Smooth muscle cell (in vitro differentiated cells): ENCODE measurements around the gene SPRR2A. TPM values are rescaled to one million over a fixed set of nuclear protein-coding genes. Genes with fewer than 3 reads are reported as not detected.
"Not testable (repeated sequence)": the region's sequence is repeated elsewhere in the genome, so short reads cannot be mapped to it uniquely, and the experiment has no call there.

Experiments
- DNase-seq: peaks from one replicate; lab custom pipeline; 2025; ENCODE audit not compliant: unreplicated experiment; lab: John Stamatoyannopoulos, UW
- H2AFZ ChIP-seq: fragments of 200-600 bp; sonication (generic); 2 replicates; pipeline ENCODE4 v1.6.0; 2016; ENCODE audit warnings: antibody characterized with exemption, low read depth, mild to moderate bottlenecking
- H3F3A ChIP-seq: fragments of 200-600 bp; sonication (generic); 2 replicates; pipeline ENCODE4 v1.6.0; 2017; ENCODE audit warnings: antibody characterized with exemption, low read depth
- H3K27ac ChIP-seq: fragments of 200-600 bp; sonication (generic); 2 replicates; pipeline ENCODE4 v1.5.1; 2016; ENCODE audit warnings: low read depth, mild to moderate bottlenecking
- H3K27me3 ChIP-seq: fragments of 200-600 bp; sonication (generic); 2 replicates; pipeline ENCODE4 v1.6.1; 2016; ENCODE audit warnings: low read depth, mild to moderate bottlenecking
- H3K36me3 ChIP-seq: fragments of 200-600 bp; sonication (generic); 2 replicates; pipeline ENCODE4 v1.5.1; 2016; ENCODE audit warnings: low read depth
- H3K4me1 ChIP-seq: fragments of 200-600 bp; sonication (generic); 2 replicates; pipeline ENCODE4 v1.5.1; 2016; ENCODE audit warnings: low read depth
- H3K4me2 ChIP-seq: fragments of 200-600 bp; sonication (generic); 2 replicates; pipeline ENCODE4 v1.6.0; 2016; ENCODE audit warnings: mild to moderate bottlenecking
- H3K4me3 ChIP-seq: fragments of 200-600 bp; sonication (generic); 2 replicates; pipeline ENCODE4 v1.5.1; 2016; ENCODE audit warnings: mild to moderate bottlenecking
- H3K79me2 ChIP-seq: fragments of 200-600 bp; sonication (generic); 2 replicates; pipeline ENCODE4 v1.6.0; 2016; ENCODE audit warnings: low read depth, mild to moderate bottlenecking
- H3K9ac ChIP-seq: fragments of 200-600 bp; sonication (generic); 2 replicates; pipeline ENCODE4 v1.6.0; 2016; ENCODE audit warnings: low read depth
- H3K9me3 ChIP-seq: fragments of 200-600 bp; sonication (generic); replicated peaks from 2 replicates; pipeline ENCODE4 v1.5.1; 2016; ENCODE audit warnings: low read depth
- H4K20me1 ChIP-seq: fragments of 200-600 bp; sonication (generic); 2 replicates; pipeline ENCODE4 v1.6.0; 2016; ENCODE audit warnings: low read depth
- CTCF ChIP-seq: fragments of 200-600 bp; sonication (generic); IDR thresholded peaks from 2 replicates; pipeline ENCODE4 v1.5.1; 2017; ENCODE audit warnings: borderline replicate concordance, mild to moderate bottlenecking, antibody characterized with exemption; ENCODE audit not compliant: insufficient read depth, poor library complexity, severe bottlenecking
- WGBS: methylation state at CpG from one replicate; pipeline ENCODE4 v1.1.7; 2016; ENCODE audit warnings: low lambda C conversion rate; 5-methylcytosine and 5-hydroxymethylcytosine counted together
- polyA plus RNA-seq: library from polyadenylated mRNA; unstranded; fragments of >200 nt; fragmentation: Nextera tagmentation; extraction: Ambion mirVana; gene quantifications from 2 replicates; pipeline ENCODE4 v1.2.1, GENCODE V29; 2016
- small RNA-seq: library from RNA; depleted of rRNA; stranded (forward); fragments of <200 nt; gene quantifications from one replicate; pipeline ENCODE3, GENCODE V24; 2014
- total RNA-seq: library from RNA; depleted of rRNA; stranded (reverse); fragments of >200 nt; gene quantifications from 2 replicates; pipeline ENCODE4 v1.2.3, GENCODE V29; 2014

Gene SPRR2A
- total and polyA plus RNA-seq, 2 experiments from 2014 or later, result 1.5 TPM; not detected in 1

GRCh38 chr1:153023109-153023508, 34.2 kb downstream of the SPRR2A start:
- H3K4me3 ChIP-seq, result no peak overlapping the region
- no peak overlapping the region for H3K27ac ChIP-seq
- no peaks in the 10 kb centered on the region for H3K9me3 ChIP-seq
- no peak for TF ChIP-seq CTCF
- no peak overlapping the region for H2AFZ ChIP-seq
- H3F3A ChIP-seq, result no peaks in the 10 kb centered on the region
- 72% methylated on average over 7 of the region's 7 CpGs for WGBS
- no peaks in the 10 kb centered on the region for H3K4me1 ChIP-seq
- no peaks in the 10 kb centered on the region for H3K79me2 ChIP-seq
- no peak overlapping the region for H3K4me2 ChIP-seq
- H3K27me3 ChIP-seq, result no peaks in the 10 kb centered on the region
- no peaks in the 10 kb centered on the region for H4K20me1 ChIP-seq
- H3K36me3 ChIP-seq, result no peaks in the 10 kb centered on the region
- no peak for DNase-seq
- H3K9ac ChIP-seq, result no peak overlapping the region

DNA sequence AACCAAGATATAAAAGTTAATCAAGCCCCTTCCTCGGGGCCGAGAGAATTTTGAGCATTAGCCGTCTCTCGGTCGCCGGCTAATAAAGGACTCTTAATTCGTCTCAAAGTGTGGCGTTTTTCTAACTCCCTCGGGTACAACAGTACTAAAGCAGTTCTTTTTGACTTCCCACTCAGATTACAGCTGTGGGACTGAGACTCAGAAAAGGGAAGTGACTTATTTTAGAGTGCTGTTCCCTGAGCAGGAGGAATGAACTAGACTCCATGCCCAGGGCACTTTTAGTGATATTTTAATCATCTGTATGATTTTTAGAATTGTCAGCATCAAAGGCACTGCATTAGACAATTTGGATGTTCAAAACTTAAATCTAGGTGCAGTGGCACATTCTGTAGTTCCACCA, 35.0 kb downstream of the SPRR2A start:
- H3K4me3 ChIP-seq, H3K27ac ChIP-seq, H3K4me2 ChIP-seq, H3K9ac ChIP-seq, H3F3A ChIP-seq, H3K27me3 ChIP-seq, H3K9me3 ChIP-seq, H4K20me1 ChIP-seq, H3K79me2 ChIP-seq, H3K36me3 ChIP-seq, H2AFZ ChIP-seq, DNase-seq, H3K4me1 ChIP-seq: not testable (repeated sequence)
- 83% methylated on average over 9 of the region's 9 CpGs for WGBS

DNA sequence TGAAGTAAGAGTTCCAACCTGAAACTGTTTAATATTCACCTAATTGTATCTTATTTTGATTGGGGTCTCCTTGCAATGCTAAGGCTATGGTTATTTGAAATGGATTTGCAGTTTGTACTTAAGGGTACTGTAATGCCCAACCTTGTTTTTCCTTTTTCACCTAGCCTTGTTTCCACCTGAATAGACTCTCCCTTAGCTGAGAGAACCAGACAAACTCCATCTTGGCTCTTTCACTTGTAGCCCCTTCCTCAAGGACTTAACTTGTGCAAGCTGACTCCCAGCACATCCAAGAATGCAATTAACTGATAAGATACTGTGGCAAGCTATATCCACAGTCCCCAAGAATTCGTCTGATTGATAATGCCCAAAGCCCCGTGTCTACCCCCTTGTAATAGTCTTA, 35.5 kb downstream of the SPRR2A start:
- not testable (repeated sequence) for H3K79me2 ChIP-seq, DNase-seq, H3F3A ChIP-seq, H4K20me1 ChIP-seq, H2AFZ ChIP-seq, H3K27ac ChIP-seq, H3K9ac ChIP-seq, H3K27me3 ChIP-seq, H3K4me1 ChIP-seq, H3K4me2 ChIP-seq, H3K36me3 ChIP-seq, H3K4me3 ChIP-seq, H3K9me3 ChIP-seq
- WGBS, result 31% methylated on average over 2 of the region's 2 CpGs

GRCh38 chr1:153011235-153011758, 46.0 kb downstream of the SPRR2A start:
- not testable (repeated sequence) for H2AFZ ChIP-seq, H4K20me1 ChIP-seq, H3K4me3 ChIP-seq, H3K36me3 ChIP-seq, H3K9ac ChIP-seq, H3K9me3 ChIP-seq, H3K79me2 ChIP-seq, DNase-seq, H3K27me3 ChIP-seq, H3K4me1 ChIP-seq, H3K27ac ChIP-seq, H3K4me2 ChIP-seq, H3F3A ChIP-seq
- WGBS, result 59% methylated on average over 8 of the region's 8 CpGs

Small RNA genes lying within 50 kb of the gene (small RNA-seq; reads per million reads assigned to genes)
- gene AL356867.1, result not detected
- gene RF00322, result not detected

Other genes starting within 250 kb of the SPRR2A start
- not detected in 2 replicates for gene LCE1B, start 245.5 kb downstream of the SPRR2A start, total RNA-seq
- gene LCE1B, start 245.5 kb downstream of the SPRR2A start, polyA plus RNA-seq, result not detected in 2 replicates
- gene LCE1A, start 230.0 kb downstream of the SPRR2A start, total RNA-seq, result not detected in 2 replicates
- gene LCE1A, start 230.0 kb downstream of the SPRR2A start, polyA plus RNA-seq, result not detected in 2 replicates
- gene LCE6A, start 214.7 kb downstream of the SPRR2A start, total RNA-seq, result not detected in 2 replicates
- gene LCE6A, start 214.7 kb downstream of the SPRR2A start, polyA plus RNA-seq, result not detected in 2 replicates
- not detected in 2 replicates for gene LCE7A, start 197.5 kb downstream of the SPRR2A start, total RNA-seq
- gene LCE7A, start 197.5 kb downstream of the SPRR2A start, polyA plus RNA-seq, result not detected in 2 replicates
- gene SMCP, start 179.2 kb downstream of the SPRR2A start, total RNA-seq, result not detected in 2 replicates
- not detected in 2 replicates for gene SMCP, start 179.2 kb downstream of the SPRR2A start, polyA plus RNA-seq
- 0.67 and 0.94 TPM in 2 replicates for gene IVL, start 149.0 kb downstream of the SPRR2A start, total RNA-seq
- 0.45 and 0.47 TPM in 2 replicates for gene IVL, start 149.0 kb downstream of the SPRR2A start, polyA plus RNA-seq
- 3.2 TPM in 1 of 2 replicates, not detected in the other for gene SPRR5, start 110.3 kb downstream of the SPRR2A start, total RNA-seq
- gene SPRR5, start 110.3 kb downstream of the SPRR2A start, polyA plus RNA-seq, result 0.22 TPM in 1 of 2 replicates, not detected in the other
- 5.9 TPM in 1 of 2 replicates, not detected in the other for gene SPRR4, start 86.9 kb downstream of the SPRR2A start, total RNA-seq
- 0.43 TPM in 1 of 2 replicates, not detected in the other for gene SPRR4, start 86.9 kb downstream of the SPRR2A start, polyA plus RNA-seq
- gene SPRR1A, start 73.4 kb downstream of the SPRR2A start, total RNA-seq, result not detected in 2 replicates
- 14.9 and 18.0 TPM in 2 replicates for gene SPRR1A, start 73.4 kb downstream of the SPRR2A start, polyA plus RNA-seq
- 55.2 and 107 TPM in 2 replicates for gene SPRR3, start 55.8 kb downstream of the SPRR2A start, total RNA-seq
- gene SPRR3, start 55.8 kb downstream of the SPRR2A start, polyA plus RNA-seq, result 15.3 and 24.9 TPM in 2 replicates
- 23.8 and 46.5 TPM in 2 replicates for gene SPRR1B, start 26.3 kb downstream of the SPRR2A start, total RNA-seq
- 38.0 and 82.8 TPM in 2 replicates for gene SPRR1B, start 26.3 kb downstream of the SPRR2A start, polyA plus RNA-seq
- 8.8 and 12.4 TPM in 2 replicates for gene SPRR2D, start 16.4 kb downstream of the SPRR2A start, total RNA-seq
- 8.1 and 16.9 TPM in 2 replicates for gene SPRR2D, start 16.4 kb downstream of the SPRR2A start, polyA plus RNA-seq
- gene SPRR2B, start 14.1 kb upstream of the SPRR2A start, total RNA-seq, result not detected in 2 replicates
- gene SPRR2B, start 14.1 kb upstream of the SPRR2A start, polyA plus RNA-seq, result 2.8 TPM in 1 of 2 replicates, not detected in the other
- 1.4 TPM in 1 of 2 replicates, not detected in the other for gene SPRR2E, start 37.0 kb upstream of the SPRR2A start, total RNA-seq
- 2.7 and 8.5 TPM in 2 replicates for gene SPRR2E, start 37.0 kb upstream of the SPRR2A start, polyA plus RNA-seq
- gene SPRR2F, start 56.0 kb upstream of the SPRR2A start, total RNA-seq, result not detected in 2 replicates
- gene SPRR2F, start 56.0 kb upstream of the SPRR2A start, polyA plus RNA-seq, result not detected in 2 replicates
- gene SPRR2G, start 93.4 kb upstream of the SPRR2A start, total RNA-seq, result 22.0 and 39.7 TPM in 2 replicates
- gene SPRR2G, start 93.4 kb upstream of the SPRR2A start, polyA plus RNA-seq, result 35.4 and 103 TPM in 2 replicates
- not detected in 2 replicates for gene LELP1, start 145.9 kb upstream of the SPRR2A start, total RNA-seq
- not detected in 2 replicates for gene LELP1, start 145.9 kb upstream of the SPRR2A start, polyA plus RNA-seq
- gene PRR9, start 160.1 kb upstream of the SPRR2A start, total RNA-seq, result 7.4 and 9.0 TPM in 2 replicates
- gene PRR9, start 160.1 kb upstream of the SPRR2A start, polyA plus RNA-seq, result 1.0 and 3.0 TPM in 2 replicates
- not detected in 2 replicates for gene LORICRIN, start 202.2 kb upstream of the SPRR2A start, total RNA-seq
- not detected in 2 replicates for gene LORICRIN, start 202.2 kb upstream of the SPRR2A start, polyA plus RNA-seq